NT2/D1 (cell line): ENCODE data around the gene TBKBP1.

Experiments used
- YY1 ChIP-seq: IDR thresholded peaks from 2 replicates; pipeline ENCODE4 v1.6.1; 2011; ENCODE audit not compliant: insufficient read length, insufficient read depth
- ZNF274 ChIP-seq: IDR thresholded peaks from 2 replicates; pipeline ENCODE4 v1.6.1; 2011; ENCODE audit warnings: mild to moderate bottlenecking, low read depth, low read length

GRCh38 chr17:47707884-47708283 is 13.9 kb downstream of the TBKBP1 start:
- TF ChIP-seq YY1: no peak
- no peak for TF ChIP-seq ZNF274
